Mesodermal cell (in vitro differentiated cells): ENCODE data around the gene COPZ1.

Experiments used
- H3K27ac ChIP-seq: 2 replicates; pipeline ENCODE4 v1.7.0; 2013; ENCODE audit warnings: mild to moderate bottlenecking, low read depth, low read length, moderate library complexity; ENCODE audit not compliant: severe bottlenecking
- H3K36me3 ChIP-seq: 2 replicates; pipeline ENCODE4 v1.7.1; 2013; ENCODE audit warnings: mild to moderate bottlenecking, low read length, moderate library complexity; ENCODE audit not compliant: control insufficient read depth, insufficient read depth
- H3K4me1 ChIP-seq: one replicate; pipeline ENCODE4 v1.7.1; 2013; ENCODE audit warnings: mild to moderate bottlenecking, low read length; ENCODE audit not compliant: insufficient read depth, control insufficient read depth, poor library complexity, severe bottlenecking
- H3K4me3 ChIP-seq: 2 replicates; pipeline ENCODE4 v1.7.0; 2013; ENCODE audit warnings: low read length, control low read depth, mild to moderate bottlenecking; ENCODE audit not compliant: insufficient read depth, poor library complexity, severe bottlenecking; ENCODE audit errors: extremely low read depth
- H3K9me3 ChIP-seq: 2 replicates; pipeline ENCODE4 v1.7.1; 2013; ENCODE audit warnings: mild to moderate bottlenecking, low read length, moderate library complexity; ENCODE audit not compliant: control insufficient read depth
- WGBS, 2 experiments: methylation state at CpG; one replicate each; pipeline ENCODE4 v1.1.5; 2013; ENCODE audit warnings: missing lambda C conversion rate in 2 of 2; ENCODE audit not compliant: insufficient coverage in 2 of 2; 5-methylcytosine and 5-hydroxymethylcytosine counted together

The COPZ1 gene

GRCh38 chr12:54372113-54372806, 47.3 kb downstream of the COPZ1 start:
- Histone ChIP-seq H3K36me3 (peaks cover 29% of the 10 kb centered on the region), H3K4me1 (peaks cover 30% of the 10 kb centered on the region), H3K9me3 (no peaks in the 10 kb centered on the region), H3K27ac (no peak overlapping the region), H3K4me3 (no peak overlapping the region)
- 95 to 100% methylated on average over 4 to 5 of the region's 8 CpGs for WGBS, 2 experiments

GRCh38 chr12:54373649-54374561, 49.0 kb downstream of the COPZ1 start:
- Histone ChIP-seq H3K27ac (no peak overlapping the region), H3K36me3 (peaks cover 35% of the 10 kb centered on the region), H3K4me1 (peaks cover 21% of the 10 kb centered on the region), H3K4me3 (no peak overlapping the region), H3K9me3 (no peaks in the 10 kb centered on the region)
- WGBS, 2 experiments, result 87 to 93% methylated on average over 3 to 8 of the region's 10 CpGs

- WGBS, 2 experiments, result 83 to 88% methylated on average over 1 of the region's 2 CpGs
- Histone ChIP-seq H3K4me1 (peaks cover 13% of the 10 kb centered on the region), H3K27ac (no peak overlapping the region), H3K4me3 (no peak overlapping the region), H3K36me3 (peaks cover 35% of the 10 kb centered on the region), H3K9me3 (no peaks in the 10 kb centered on the region)
Measured at GRCh38 chr12:54374562-54375258, 49.8 kb downstream of the COPZ1 start.

- Histone ChIP-seq H3K9me3 (no peaks in the 10 kb centered on the region), H3K4me1 (peaks cover 9% of the 10 kb centered on the region), H3K27ac (no peak overlapping the region), H3K36me3 (peaks cover 35% of the 10 kb centered on the region), H3K4me3 (no peak overlapping the region)
- 89% methylated on average over 2 of the region's 2 CpGs; no CpG with 5 or more reads in 1 of the 2 experiments for WGBS, 2 experiments
Measured at GRCh38 chr12:54375259-54375579, 50.3 kb downstream of the COPZ1 start.

GRCh38 chr12:54376596-54376995, 51.7 kb downstream of the COPZ1 start:
- Histone ChIP-seq H3K4me3 (no peak overlapping the region), H3K27ac (no peak overlapping the region), H3K4me1 (peaks cover 9% of the 10 kb centered on the region), H3K9me3 (no peaks in the 10 kb centered on the region), H3K36me3 (peaks cover 26% of the 10 kb centered on the region)
- WGBS, 2 experiments, result 84 to 95% methylated on average over 4 of the region's 4 CpGs

- H3K9me3 ChIP-seq, result no peaks in the 10 kb centered on the region
- H3K27ac ChIP-seq, result no peak overlapping the region
- H3K4me3 ChIP-seq, result no peak overlapping the region
- H3K4me1 ChIP-seq, result peaks cover 9% of the 10 kb centered on the region
- 89 to 100% methylated on average over 1 to 2 of the region's 2 CpGs for WGBS, 2 experiments
- peaks cover 22% of the 10 kb centered on the region for H3K36me3 ChIP-seq
Measured at GRCh38 chr12:54377007-54377406, 52.1 kb downstream of the COPZ1 start.

GRCh38 chr12:54377797-54378515, 53.0 kb downstream of the COPZ1 start:
- Histone ChIP-seq H3K36me3 (peaks cover 19% of the 10 kb centered on the region), H3K9me3 (no peaks in the 10 kb centered on the region), H3K4me1 (peaks cover 9% of the 10 kb centered on the region), H3K27ac (no peak overlapping the region), H3K4me3 (no peak overlapping the region)
- 88 to 100% methylated on average over 1 to 2 of the region's 6 CpGs for WGBS, 2 experiments

GRCh38 chr12:54378796-54379397, 54.0 kb downstream of the COPZ1 start:
- Histone ChIP-seq H3K36me3 (peaks cover 24% of the 10 kb centered on the region), H3K4me3 (peak overlapping the region; percentile 33), H3K27ac (no peak overlapping the region), H3K4me1 (peaks cover 18% of the 10 kb centered on the region), H3K9me3 (no peaks in the 10 kb centered on the region)
- WGBS, 2 experiments, result 1 to 3% methylated on average over 31 of the region's 49 CpGs

- peaks cover 26% of the 10 kb centered on the region for H3K36me3 ChIP-seq
- H3K27ac ChIP-seq, result peak overlapping the region; percentile 62
- H3K4me3 ChIP-seq, result peak overlapping the region; percentile 33
- 14% methylated on average over 15 to 19 of the region's 19 CpGs for WGBS, 2 experiments
- H3K4me1 ChIP-seq, result peaks cover 25% of the 10 kb centered on the region
- no peaks in the 10 kb centered on the region for H3K9me3 ChIP-seq
Measured at GRCh38 chr12:54379398-54380201, 54.7 kb downstream of the COPZ1 start.
